ENCODE results near the gene URAD. TPM values are rescaled to one million over a fixed set of nuclear protein-coding genes. Genes with fewer than 3 reads are reported as not detected.

URAD gene
- total RNA-seq, 1 donor, result not detected

DNA sequence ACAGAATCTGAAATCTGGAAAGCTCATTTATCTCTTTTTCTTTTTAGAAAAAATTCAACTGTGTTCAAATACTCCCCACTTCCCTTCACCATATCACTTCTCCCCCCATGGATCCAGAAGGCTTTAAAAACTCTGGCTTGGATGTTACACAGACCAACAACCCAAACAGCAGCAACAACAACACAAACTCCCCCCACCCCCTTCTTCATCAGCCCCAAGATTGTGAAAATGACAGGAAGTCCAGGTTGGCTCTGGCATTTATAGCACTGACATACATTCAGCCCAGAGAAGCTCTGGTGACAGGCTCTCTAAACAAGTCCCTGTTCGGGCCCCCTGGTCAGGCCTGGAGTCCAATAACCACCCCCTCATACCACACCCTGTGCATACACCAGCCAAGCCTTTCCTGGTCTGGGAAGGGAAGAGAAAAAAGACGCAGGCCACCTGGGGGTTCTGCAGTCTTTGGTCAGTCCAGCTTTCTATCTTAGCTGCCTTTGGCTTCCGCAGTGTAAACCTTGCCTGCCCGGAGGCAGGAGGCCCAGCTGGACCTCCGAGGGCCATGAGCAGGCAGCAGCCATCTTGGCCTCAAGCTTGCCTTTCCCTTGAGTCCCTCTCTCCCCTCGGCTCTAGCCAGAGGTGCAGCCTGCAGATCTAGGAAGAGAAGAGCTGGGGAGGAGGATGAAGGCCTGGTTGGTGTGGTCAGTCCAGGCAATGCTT, 26.2 kb downstream of the URAD start:
- Histone ChIP-seq H4K20me1 (ENCODE audit: insufficient read depth, low read length) (no peaks in the 10 kb centered on the region), H3K9me3 (ENCODE audit: low read depth, low read length) (no peaks in the 10 kb centered on the region), H3K4me1 (ENCODE audit: insufficient read depth, low read length) (no peaks in the 10 kb centered on the region), H3K4me2 (ENCODE audit: insufficient read depth, low read length) (no peak overlapping the region), H3K4me3 (ENCODE audit: insufficient read depth, low read length) (no peak overlapping the region), H3K79me2 (ENCODE audit: insufficient read depth, low read length) (no peaks in the 10 kb centered on the region), H3K36me3 (ENCODE audit: insufficient read depth, low read length) (no peaks in the 10 kb centered on the region), H3K27me3 (ENCODE audit: insufficient read depth, low read length) (peaks cover 69% of the 10 kb centered on the region), H3K27ac (ENCODE audit: low read depth, low read length) (no peak overlapping the region), H2AFZ (ENCODE audit: low read length) (no peak overlapping the region)
- no peak for TF ChIP-seq CTCF (IDR thresholded peaks at IDR 0.05; ENCODE audit: extremely low read depth, low read depth, low read length)
- DNase-seq (ENCODE audit: insufficient read length, low spot score, missing footprints), result no peak

DNA sequence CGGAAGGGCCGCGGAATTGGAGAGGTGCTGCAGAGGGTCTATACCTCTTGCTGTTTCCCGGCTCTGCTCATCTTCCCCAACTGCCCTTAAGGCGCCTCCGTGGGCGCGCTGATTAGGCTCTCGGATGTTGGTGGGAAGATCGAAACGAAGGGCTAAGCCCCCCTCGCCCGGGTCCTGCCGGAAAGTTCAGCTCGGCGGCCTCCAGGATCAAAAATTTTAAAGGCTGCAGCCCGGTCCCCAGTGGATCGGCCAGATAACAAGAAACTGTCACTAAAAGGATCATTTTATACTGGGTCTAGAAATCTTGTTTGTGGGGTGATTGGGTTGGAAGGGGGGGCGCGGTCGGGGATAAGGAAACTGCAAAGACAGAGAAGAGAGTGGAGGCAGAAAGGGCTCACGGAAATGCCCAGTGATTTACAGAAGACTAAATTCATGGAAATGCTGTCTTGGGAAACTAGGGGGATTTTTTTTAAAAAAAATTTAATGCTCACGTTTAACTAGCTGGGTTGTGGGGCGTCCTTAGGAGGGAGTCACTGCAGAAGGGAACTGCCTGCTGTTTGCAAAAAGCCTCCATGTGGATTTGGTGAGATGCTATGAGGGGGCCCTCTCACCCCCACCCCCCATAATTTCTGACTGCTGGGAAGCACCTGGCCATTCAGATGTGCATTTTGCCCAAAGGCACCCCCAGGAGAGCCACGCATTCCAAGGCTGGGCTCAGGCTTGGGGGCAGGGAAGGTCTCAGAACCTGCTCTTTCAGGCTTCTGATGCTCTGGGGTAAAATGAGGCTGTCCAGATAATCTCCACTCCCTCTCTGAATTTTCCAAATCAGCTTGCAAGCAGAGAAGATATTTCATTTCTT, 27.0 kb downstream of the URAD start:
- H3K27me3 ChIP-seq (ENCODE audit: insufficient read depth, low read length), result peaks cover 69% of the 10 kb centered on the region
- DNase-seq (ENCODE audit: insufficient read length, low spot score, missing footprints), result peak; percentile 48
- no peak overlapping the region for H3K27ac ChIP-seq (ENCODE audit: low read depth, low read length)
- no peaks in the 10 kb centered on the region for H3K4me1 ChIP-seq (ENCODE audit: insufficient read depth, low read length)
- H3K9me3 ChIP-seq (ENCODE audit: low read depth, low read length), result no peaks in the 10 kb centered on the region
- no peaks in the 10 kb centered on the region for H4K20me1 ChIP-seq (ENCODE audit: insufficient read depth, low read length)
- H3K79me2 ChIP-seq (ENCODE audit: insufficient read depth, low read length), result no peaks in the 10 kb centered on the region
- H3K36me3 ChIP-seq (ENCODE audit: insufficient read depth, low read length), result no peaks in the 10 kb centered on the region
- no peak for TF ChIP-seq CTCF (IDR thresholded peaks at IDR 0.05; ENCODE audit: extremely low read depth, low read depth, low read length)
- H2AFZ ChIP-seq (ENCODE audit: low read length), result no peak overlapping the region
- no peak overlapping the region for H3K4me2 ChIP-seq (ENCODE audit: insufficient read depth, low read length)
- no peak overlapping the region for H3K4me3 ChIP-seq (ENCODE audit: insufficient read depth, low read length)

- H3K27me3 ChIP-seq (ENCODE audit: insufficient read depth, low read length), result peaks cover 66% of the 10 kb centered on the region
- H3K79me2 ChIP-seq (ENCODE audit: insufficient read depth, low read length), result no peaks in the 10 kb centered on the region
- H3K9me3 ChIP-seq (ENCODE audit: low read depth, low read length), result no peaks in the 10 kb centered on the region
- TF ChIP-seq CTCF (IDR thresholded peaks at IDR 0.05; ENCODE audit: extremely low read depth, low read depth, low read length), result peak; percentile 30
- no peaks in the 10 kb centered on the region for H3K4me1 ChIP-seq (ENCODE audit: insufficient read depth, low read length)
- H3K27ac ChIP-seq (ENCODE audit: low read depth, low read length), result no peak overlapping the region
- no peaks in the 10 kb centered on the region for H3K36me3 ChIP-seq (ENCODE audit: insufficient read depth, low read length)
- peak overlapping the region; percentile 29 for H2AFZ ChIP-seq (ENCODE audit: low read length)
- H3K4me3 ChIP-seq (ENCODE audit: insufficient read depth, low read length), result peak overlapping the region; percentile 10
- peak overlapping the region; percentile 58 for H3K4me2 ChIP-seq (ENCODE audit: insufficient read depth, low read length)
- no peaks in the 10 kb centered on the region for H4K20me1 ChIP-seq (ENCODE audit: insufficient read depth, low read length)
- peak; percentile 94 for DNase-seq (ENCODE audit: insufficient read length, low spot score, missing footprints)
These were observed 27.9 kb downstream of the URAD start for GRCh38 chr13:27960362-27961226.
